Choroid plexus epithelial cell (primary cell): ENCODE measurements around the gene TMPRSS5.

Experiments
- DNase-seq: peaks from one replicate; pipeline ENCODE4 v3.0.0-alpha.2; 2010; ENCODE audit warnings: low read depth
- H3K4me3 ChIP-seq: 2 replicates; pipeline ENCODE4 v1.5.1; 2011; ENCODE audit warnings: low read depth, mild to moderate bottlenecking, control low read depth, low read length, moderate library complexity
- CTCF ChIP-seq: conservative IDR thresholded peaks from 2 replicates; pipeline ENCODE4 v1.5.1; 2011; ENCODE audit warnings: low read depth, mild to moderate bottlenecking, control low read depth, inconsistent platforms, low read length, moderate library complexity

Gene TMPRSS5

DNA sequence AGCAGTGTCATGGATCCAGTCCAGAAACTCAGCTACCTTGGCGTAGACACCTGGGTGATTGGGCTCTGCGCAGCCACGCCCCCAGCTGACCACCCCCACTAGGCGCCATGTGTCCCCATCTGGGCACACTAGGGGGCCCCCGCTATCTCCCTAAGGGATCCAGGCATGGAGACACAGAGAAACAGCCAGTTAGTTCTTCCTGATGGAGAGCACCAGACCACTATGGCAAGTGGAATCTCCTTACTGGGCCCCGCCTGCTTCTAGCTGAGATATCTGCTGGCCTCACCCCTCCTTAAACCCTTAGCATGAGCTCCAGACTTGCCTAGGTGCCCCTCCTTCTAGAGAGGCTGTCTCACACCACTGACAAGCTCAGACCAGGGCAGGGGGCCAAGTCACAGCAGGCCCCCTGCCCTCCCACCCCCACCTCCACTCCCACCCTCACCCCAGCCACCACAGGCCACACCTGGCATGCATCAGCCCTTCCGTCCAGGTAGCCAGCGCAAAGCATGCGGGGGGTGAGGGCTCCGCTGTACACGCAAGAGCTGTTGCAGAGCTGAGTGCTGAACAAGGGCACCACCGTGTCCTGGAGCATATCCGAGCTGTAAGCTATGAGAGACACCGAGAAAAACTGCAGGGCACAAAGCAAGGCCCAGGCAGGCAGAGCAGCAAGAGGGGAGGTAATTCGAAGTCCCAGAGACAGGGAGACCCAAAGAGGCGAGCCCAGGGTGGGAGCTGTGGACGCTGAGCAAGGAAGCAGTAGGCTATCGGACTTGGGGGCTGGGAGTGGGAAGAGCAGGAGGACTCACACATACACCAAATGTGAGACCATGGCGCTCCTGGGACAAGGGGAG lies 16.1 kb downstream of the TMPRSS5 start:
- no peak for DNase-seq
- TF ChIP-seq CTCF = no peak
- H3K4me3 ChIP-seq = no peak overlapping the region

- DNase-seq = no peak
- no peak for TF ChIP-seq CTCF
- H3K4me3 ChIP-seq = no peak overlapping the region
Observed at GRCh38 chr11:113685654-113686359, 20.3 kb downstream of the TMPRSS5 start.

GRCh38 chr11:113684496-113684895 lies 21.6 kb downstream of the TMPRSS5 start:
- no peak overlapping the region for H3K4me3 ChIP-seq
- TF ChIP-seq CTCF = no peak
- no peak for DNase-seq

- no peak for DNase-seq
- no peak for TF ChIP-seq CTCF
- no peak overlapping the region for H3K4me3 ChIP-seq
Observed at GRCh38 chr11:113683481-113684046, 22.5 kb downstream of the TMPRSS5 start.

DNA sequence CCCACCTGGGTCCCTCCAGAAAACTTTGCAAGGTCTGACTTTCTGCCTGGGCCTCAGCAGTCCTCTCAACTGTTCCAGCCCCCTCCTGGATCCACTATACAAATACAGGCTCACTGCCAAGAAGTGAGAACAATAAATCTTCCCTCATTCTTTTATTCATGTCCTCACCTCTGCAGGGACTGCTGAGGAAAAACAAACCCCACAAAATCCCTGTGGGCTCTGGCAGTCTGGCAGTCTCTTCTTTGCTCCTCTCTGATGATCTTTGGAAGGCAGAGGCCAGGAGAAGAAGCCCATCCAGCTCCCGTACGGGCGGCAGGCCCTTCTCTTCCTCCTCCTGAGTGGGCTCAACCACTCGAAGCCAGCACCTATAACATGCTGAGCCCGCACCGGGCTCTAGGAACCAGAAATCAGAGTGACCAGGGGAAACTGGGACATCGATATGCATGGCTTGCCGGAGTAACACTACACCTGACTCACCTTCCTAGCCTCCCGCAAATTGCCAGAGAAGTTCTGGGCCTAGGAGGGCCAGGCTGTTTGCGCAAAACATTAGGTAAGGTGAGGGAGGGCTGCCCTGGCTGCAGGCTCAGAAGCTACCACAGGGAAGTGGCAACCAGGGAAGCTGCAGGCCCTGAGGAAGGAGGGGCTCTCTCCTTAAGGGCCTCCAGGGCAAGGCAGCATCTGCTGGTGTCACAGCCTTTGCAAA lies 24.2 kb downstream of the TMPRSS5 start:
- H3K4me3 ChIP-seq = no peak overlapping the region
- no peak for DNase-seq
- no peak for TF ChIP-seq CTCF

DNA sequence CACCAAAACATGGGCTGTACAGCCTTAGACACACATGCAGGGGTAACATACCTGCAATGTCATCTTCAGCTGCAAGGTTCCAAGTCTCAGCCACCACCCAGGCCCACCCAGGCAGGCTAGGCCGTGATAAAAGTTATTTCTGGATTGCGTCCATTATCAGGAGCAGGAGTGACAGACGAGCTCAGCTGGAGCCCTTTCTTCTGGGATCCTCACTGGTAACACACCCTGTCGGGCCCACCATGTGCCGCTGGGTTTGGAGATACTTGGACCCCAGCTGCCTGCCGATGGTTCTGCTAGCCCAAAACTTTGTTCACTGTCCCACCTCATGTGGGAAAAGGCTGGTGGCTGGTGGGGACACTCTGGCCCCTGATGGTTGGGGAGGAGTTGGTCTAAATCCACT lies 24.8 kb downstream of the TMPRSS5 start:
- no peak for DNase-seq
- no peak overlapping the region for H3K4me3 ChIP-seq
- TF ChIP-seq CTCF = no peak
